ENCODE data around the gene PDE4A. TPM values are rescaled to one million over a fixed set of nuclear protein-coding genes. Genes with fewer than 3 reads are reported as not detected.

PDE4A gene
- total RNA-seq, 1 experiment from 2014 or later, result 3.7 TPM

Small RNA genes lying within 50 kb of the gene (microRNA-seq; reads per million reads assigned to microRNA genes)
- 1.3 reads per million for gene MIR1181

Other genes starting within 250 kb of the PDE4A start
- 144 and 171 TPM in 2 replicates for gene DNMT1, start 225.6 kb upstream of the PDE4A start, total RNA-seq (2022)
- gene S1PR2, start 189.2 kb upstream of the PDE4A start, total RNA-seq (2022), result 6.2 and 7.2 TPM in 2 replicates
- 85.9 and 87.4 TPM in 2 replicates for gene MRPL4, start 168.3 kb upstream of the PDE4A start, total RNA-seq (2022)
- 15.7 and 17.9 TPM in 2 replicates for gene ICAM1, start 149.4 kb upstream of the PDE4A start, total RNA-seq (2022)
- 9.0 and 9.4 TPM in 2 replicates for gene ICAM4, start 133.6 kb upstream of the PDE4A start, total RNA-seq (2022)
- gene ICAM5, start 130.6 kb upstream of the PDE4A start, total RNA-seq (2022), result 2.5 and 3.2 TPM in 2 replicates
- 2.5 and 3.8 TPM in 2 replicates for gene ZGLP1, start 110.7 kb upstream of the PDE4A start, total RNA-seq (2022)
- gene FDX2, start 104.5 kb upstream of the PDE4A start, total RNA-seq (2022), result 28.7 and 30.3 TPM in 2 replicates
- 53.9 and 55.1 TPM in 2 replicates for gene RAVER1, start 87.0 kb upstream of the PDE4A start, total RNA-seq (2022)
- 6.9 and 9.8 TPM in 2 replicates for gene ICAM3, start 80.9 kb upstream of the PDE4A start, total RNA-seq (2022)
- gene TYK2, start 40.0 kb upstream of the PDE4A start, total RNA-seq (2022), result 124 and 134 TPM in 2 replicates
- gene CDC37, start 17.0 kb upstream of the PDE4A start, total RNA-seq (2022), result 154 and 164 TPM in 2 replicates
- 73.0 and 77.7 TPM in 2 replicates for gene KEAP1, start 82.8 kb downstream of the PDE4A start, total RNA-seq (2022)
- 0.57 and 0.67 TPM in 2 replicates for gene S1PR5, start 96.9 kb downstream of the PDE4A start, total RNA-seq (2022)
- gene ATG4D, start 123.4 kb downstream of the PDE4A start, total RNA-seq (2022), result 34.3 and 34.6 TPM in 2 replicates
- gene KRI1, start 145.5 kb downstream of the PDE4A start, total RNA-seq (2022), result 27.0 and 27.5 TPM in 2 replicates
- gene CDKN2D, start 148.4 kb downstream of the PDE4A start, total RNA-seq (2022), result 5.0 and 5.8 TPM in 2 replicates
- 191 and 196 TPM in 2 replicates for gene AP1M2, start 166.8 kb downstream of the PDE4A start, total RNA-seq (2022)
- 119 and 120 TPM in 2 replicates for gene SLC44A2, start 205.0 kb downstream of the PDE4A start, total RNA-seq (2022)
- gene ILF3, start 233.8 kb downstream of the PDE4A start, total RNA-seq (2022), result 399 and 401 TPM in 2 replicates